ENCODE data around the gene FMN2. TPM values are rescaled to one million over a fixed set of nuclear protein-coding genes. Genes with fewer than 3 reads are reported as not detected.

FMN2 gene
- polyA plus RNA-seq, 3 donors, result not detected

GRCh38 chr1:240341365-240342250 lies 249.9 kb downstream of the FMN2 start:
- Histone ChIP-seq H4K20me1 (ENCODE audit: insufficient read depth, low read length) (no peaks in the 10 kb centered on the region), H3K36me3 (replicated peaks in 1 of 2; ENCODE audit: control insufficient read depth in 1 of 2, insufficient read depth in 2 of 2, low read length in 2 of 2) (no peaks in the 10 kb centered on the region), H3K27me3 (ENCODE audit: control insufficient read depth in 2 of 2, insufficient read depth in 2 of 2, low read length in 2 of 2) (no peaks in the 10 kb centered on the region), H3K4me3 (replicated peaks in 1 of 3; ENCODE audit: low read depth in 2 of 3, low read length in 3 of 3) (no peak overlapping the region), H3K79me2 (ENCODE audit: insufficient read depth, low read length) (no peaks in the 10 kb centered on the region), H2AFZ (ENCODE audit: insufficient read depth, low read depth, low read length, poor library complexity, severe bottlenecking) (no peak overlapping the region), H3K4me1 (ENCODE audit: control insufficient read depth in 1 of 2, insufficient read depth in 2 of 2, low read length in 2 of 2) (no peaks in the 10 kb centered on the region), H3K9ac (ENCODE audit: insufficient read depth, low read length, poor library complexity, severe bottlenecking) (no peak overlapping the region), H3K9me3 (replicated peaks in 1 of 2; ENCODE audit: control insufficient read depth in 1 of 2, insufficient read depth in 1 of 2, low read length in 2 of 2) (no peaks in the 10 kb centered on the region), H3K27ac (ENCODE audit: low read depth in 1 of 2, low read length in 2 of 2) (no peak overlapping the region), H3K4me2 (replicated peaks; ENCODE audit: extremely low read depth, low read length, poor library complexity, severe bottlenecking) (no peak overlapping the region)
- H3K27ac Mint-ChIP-seq, result no peak overlapping the region
- H3K27me3 Mint-ChIP-seq (ENCODE audit: low read depth in 3 of 3), result no peaks in the 10 kb centered on the region
- no peak overlapping the region for H3K4me3 Mint-ChIP-seq
- intact Hi-C loops (cut with micrococcal nuclease), result no loop called here
- H3K4me1 Mint-ChIP-seq, result no peaks in the 10 kb centered on the region
- no peaks in the 10 kb centered on the region for H3K36me3 Mint-ChIP-seq
- TF ChIP-seq CTCF (IDR thresholded peaks at IDR 0.05), result no peak
- WGBS (ENCODE audit: insufficient coverage), result no CpG with 5 or more reads among the region's 6 CpGs
- no peak for DNase-seq
- peaks cover 0 to 5% (median 2%) of the 10 kb centered on the region in 7 donors for H3K9me3 Mint-ChIP-seq

- Mint-ChIP-seq H3K36me3 (no peaks in the 10 kb centered on the region), H3K9me3 (peaks cover 0 to 5% (median 2%) of the 10 kb centered on the region in 7 donors), H3K27me3 (ENCODE audit: low read depth in 3 of 3) (no peaks in the 10 kb centered on the region), H3K27ac (no peak overlapping the region), H3K4me1 (no peaks in the 10 kb centered on the region), H3K4me3 (no peak overlapping the region)
- Histone ChIP-seq H2AFZ (ENCODE audit: insufficient read depth, low read depth, low read length, poor library complexity, severe bottlenecking) (no peak overlapping the region), H3K36me3 (replicated peaks in 1 of 2; ENCODE audit: control insufficient read depth in 1 of 2, insufficient read depth in 2 of 2, low read length in 2 of 2) (no peaks in the 10 kb centered on the region), H3K9me3 (replicated peaks in 1 of 2; ENCODE audit: control insufficient read depth in 1 of 2, insufficient read depth in 1 of 2, low read length in 2 of 2) (no peaks in the 10 kb centered on the region), H3K27me3 (ENCODE audit: control insufficient read depth in 2 of 2, insufficient read depth in 2 of 2, low read length in 2 of 2) (no peaks in the 10 kb centered on the region), H3K79me2 (ENCODE audit: insufficient read depth, low read length) (no peaks in the 10 kb centered on the region), H3K4me1 (ENCODE audit: control insufficient read depth in 1 of 2, insufficient read depth in 2 of 2, low read length in 2 of 2) (no peaks in the 10 kb centered on the region), H3K4me2 (replicated peaks; ENCODE audit: extremely low read depth, low read length, poor library complexity, severe bottlenecking) (no peak overlapping the region), H4K20me1 (ENCODE audit: insufficient read depth, low read length) (no peaks in the 10 kb centered on the region), H3K9ac (ENCODE audit: insufficient read depth, low read length, poor library complexity, severe bottlenecking) (no peak overlapping the region), H3K4me3 (replicated peaks in 1 of 3; ENCODE audit: low read depth in 2 of 3, low read length in 3 of 3) (no peak overlapping the region), H3K27ac (ENCODE audit: low read depth in 1 of 2, low read length in 2 of 2) (no peak overlapping the region)
- no peak for DNase-seq
- no peak for TF ChIP-seq CTCF (IDR thresholded peaks at IDR 0.05)
- whole genome bisulfite sequencing (ENCODE audit: insufficient coverage), result no CpG with 5 or more reads among the region's 3 CpGs
- intact Hi-C loops (cut with micrococcal nuclease), result no loop called here
These were observed 250.6 kb downstream of the FMN2 start for GRCh38 chr1:240342251-240342625.
